IMR-90 (cell line): Measurements from ENCODE around the gene ACTN1.

ENCODE experiments used
- CEBPB ChIP-seq: IDR thresholded peaks from 2 replicates; pipeline ENCODE4 v1.6.1; 2012; ENCODE audit warnings: low read depth, low read length, improper control_type of control experiment
- FOS ChIP-seq: fragments of 150-350 bp; IDR thresholded peaks from 2 replicates; pipeline ENCODE4 v1.6.1; 2016; ENCODE audit warnings: low read depth, low read length
- MAZ ChIP-seq: IDR thresholded peaks from 2 replicates; pipeline ENCODE4 v1.6.1; 2012; ENCODE audit warnings: low read depth, mild to moderate bottlenecking, low read length, improper control_type of control experiment, moderate library complexity, borderline replicate concordance
- MXI1 ChIP-seq: IDR thresholded peaks from 2 replicates; pipeline ENCODE4 v1.6.1; 2012; ENCODE audit warnings: low read depth, mild to moderate bottlenecking, low read length, moderate library complexity, borderline replicate concordance
- NFE2L2 ChIP-seq: fragments of 150-350 bp; IDR thresholded peaks from 2 replicates; pipeline ENCODE4 v1.6.1; 2016; ENCODE audit warnings: low read depth, mild to moderate bottlenecking, low read length
- POLR2A ChIP-seq: IDR thresholded peaks from 2 replicates; pipeline ENCODE4 v1.6.1; 2012; ENCODE audit warnings: mild to moderate bottlenecking, low read depth, low read length
- RAD21 ChIP-seq: IDR thresholded peaks from 2 replicates; pipeline ENCODE4 v1.6.1; 2012; ENCODE audit warnings: low read length, improper control_type of control experiment
- TF ChIP-seq, protein P1 (sequence below): conservative IDR thresholded peaks from 2 replicates; pipeline ENCODE4 v1.5.1; 2012; ENCODE audit warnings: mild to moderate bottlenecking, low read depth, low read length, improper control_type of control experiment
- TF ChIP-seq, protein P2 (sequence below): fragments of 150-350 bp; IDR thresholded peaks from 2 replicates; pipeline ENCODE4 v1.6.1; 2017; ENCODE audit warnings: mild to moderate bottlenecking, antibody characterized with exemption, low read length, low read depth
- TF ChIP-seq, protein P3 (sequence below): fragments of 150-350 bp; IDR thresholded peaks from 2 replicates; pipeline ENCODE4 v1.6.1; 2016; ENCODE audit warnings: low read depth, mild to moderate bottlenecking, low read length, moderate library complexity, borderline replicate concordance

DNA sequence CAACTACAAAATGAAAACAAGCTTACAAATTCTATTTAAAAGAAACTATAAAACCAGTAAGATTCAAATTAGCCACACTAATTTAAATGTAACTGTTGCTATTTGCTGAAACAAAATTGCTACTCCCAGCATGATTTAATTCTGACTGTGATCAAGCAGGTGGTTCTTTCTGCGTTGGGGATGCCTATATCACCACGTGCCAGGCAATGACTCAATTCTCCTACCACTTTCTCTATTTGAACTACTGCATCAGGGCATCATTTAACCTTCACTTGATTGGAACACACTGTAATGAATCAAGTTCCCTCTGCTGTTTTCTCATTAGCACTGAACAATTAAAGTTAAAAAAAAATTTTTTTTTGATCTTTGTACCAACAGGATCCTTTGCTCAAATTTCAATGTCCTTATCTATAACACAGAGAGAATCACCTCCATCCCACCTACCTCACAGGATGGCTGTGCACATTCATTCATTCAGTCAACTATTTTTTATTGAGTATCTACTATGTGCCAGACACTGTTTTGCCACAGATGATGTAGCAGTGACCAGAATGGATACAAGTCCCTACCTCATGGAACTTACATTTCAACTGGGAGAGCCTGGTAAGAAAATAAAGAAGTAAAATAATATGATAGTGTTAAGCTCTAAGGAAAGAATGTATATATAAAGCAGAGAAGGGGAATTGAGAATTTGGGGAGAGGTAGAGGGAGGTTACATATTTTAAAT is 8.0 kb upstream of the ACTN1 start:
- no peak for TF ChIP-seq POLR2A
- TF ChIP-seq, protein P1, sequence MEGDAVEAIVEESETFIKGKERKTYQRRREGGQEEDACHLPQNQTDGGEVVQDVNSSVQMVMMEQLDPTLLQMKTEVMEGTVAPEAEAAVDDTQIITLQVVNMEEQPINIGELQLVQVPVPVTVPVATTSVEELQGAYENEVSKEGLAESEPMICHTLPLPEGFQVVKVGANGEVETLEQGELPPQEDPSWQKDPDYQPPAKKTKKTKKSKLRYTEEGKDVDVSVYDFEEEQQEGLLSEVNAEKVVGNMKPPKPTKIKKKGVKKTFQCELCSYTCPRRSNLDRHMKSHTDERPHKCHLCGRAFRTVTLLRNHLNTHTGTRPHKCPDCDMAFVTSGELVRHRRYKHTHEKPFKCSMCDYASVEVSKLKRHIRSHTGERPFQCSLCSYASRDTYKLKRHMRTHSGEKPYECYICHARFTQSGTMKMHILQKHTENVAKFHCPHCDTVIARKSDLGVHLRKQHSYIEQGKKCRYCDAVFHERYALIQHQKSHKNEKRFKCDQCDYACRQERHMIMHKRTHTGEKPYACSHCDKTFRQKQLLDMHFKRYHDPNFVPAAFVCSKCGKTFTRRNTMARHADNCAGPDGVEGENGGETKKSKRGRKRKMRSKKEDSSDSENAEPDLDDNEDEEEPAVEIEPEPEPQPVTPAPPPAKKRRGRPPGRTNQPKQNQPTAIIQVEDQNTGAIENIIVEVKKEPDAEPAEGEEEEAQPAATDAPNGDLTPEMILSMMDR, result no peak
- TF ChIP-seq, protein P2, sequence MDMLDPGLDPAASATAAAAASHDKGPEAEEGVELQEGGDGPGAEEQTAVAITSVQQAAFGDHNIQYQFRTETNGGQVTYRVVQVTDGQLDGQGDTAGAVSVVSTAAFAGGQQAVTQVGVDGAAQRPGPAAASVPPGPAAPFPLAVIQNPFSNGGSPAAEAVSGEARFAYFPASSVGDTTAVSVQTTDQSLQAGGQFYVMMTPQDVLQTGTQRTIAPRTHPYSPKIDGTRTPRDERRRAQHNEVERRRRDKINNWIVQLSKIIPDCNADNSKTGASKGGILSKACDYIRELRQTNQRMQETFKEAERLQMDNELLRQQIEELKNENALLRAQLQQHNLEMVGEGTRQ, result no peak
- no peak for TF ChIP-seq MAZ
- no peak for TF ChIP-seq CEBPB
- no peak for TF ChIP-seq FOS
- no peak for TF ChIP-seq RAD21
- TF ChIP-seq MXI1, result no peak
- TF ChIP-seq NFE2L2, result no peak
- TF ChIP-seq, protein P3, sequence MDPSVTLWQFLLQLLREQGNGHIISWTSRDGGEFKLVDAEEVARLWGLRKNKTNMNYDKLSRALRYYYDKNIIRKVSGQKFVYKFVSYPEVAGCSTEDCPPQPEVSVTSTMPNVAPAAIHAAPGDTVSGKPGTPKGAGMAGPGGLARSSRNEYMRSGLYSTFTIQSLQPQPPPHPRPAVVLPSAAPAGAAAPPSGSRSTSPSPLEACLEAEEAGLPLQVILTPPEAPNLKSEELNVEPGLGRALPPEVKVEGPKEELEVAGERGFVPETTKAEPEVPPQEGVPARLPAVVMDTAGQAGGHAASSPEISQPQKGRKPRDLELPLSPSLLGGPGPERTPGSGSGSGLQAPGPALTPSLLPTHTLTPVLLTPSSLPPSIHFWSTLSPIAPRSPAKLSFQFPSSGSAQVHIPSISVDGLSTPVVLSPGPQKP, result no peak
